HEK293 (cell line): ENCODE data around the gene PAPSS1.

Experiments used
- CTCF ChIA-PET: fragments of 350-600 bp; formaldehyde crosslinking; extraction: SDS; loops from one replicate; lab custom pipeline; 2021; ENCODE audit warnings: antibody characterized with exemption; lab: Yijun Ruan, JAX
- POLR2A ChIA-PET: fragments of 300-600 bp; formaldehyde crosslinking; extraction: SDS; loops from one replicate; lab custom pipeline; 2020; ENCODE audit warnings: antibody characterized with exemption, inconsistent platforms; lab: Yijun Ruan, JAX
- H3K27ac ChIP-seq: fragments of 200-500 bp; sonication (Bioruptor generic); 2 replicates; pipeline ENCODE4 v1.5.1; 2014; ENCODE audit warnings: low read depth, low read length, control low read depth, inconsistent platforms; ENCODE audit errors: extremely low read depth
- H3K36me3 ChIP-seq, 2 experiments: fragments of 200-500 bp in 1 of 2; sonication (Bioruptor generic) in 1 of 2; 1 replicate in 1 of 2; 2 replicates in 1 of 2; pipeline ENCODE4 v1.5.1; 2014 to 2017; ENCODE audit warnings: inconsistent platforms in 2 of 2, low read length in 2 of 2; ENCODE audit not compliant: control insufficient read depth in 2 of 2, insufficient read depth in 1 of 2
- H3K4me1 ChIP-seq: fragments of 200-500 bp; sonication (Bioruptor generic); 2 replicates; pipeline ENCODE4 v1.5.1; 2014; ENCODE audit warnings: mild to moderate bottlenecking, low read length, inconsistent platforms; ENCODE audit not compliant: control insufficient read depth, insufficient read depth
- H3K4me3 ChIP-seq: 2 replicates; pipeline ENCODE4 v1.5.1; 2011; ENCODE audit warnings: low read depth, mild to moderate bottlenecking, control low read depth, low read length, moderate library complexity
- H3K9me3 ChIP-seq: fragments of 200-500 bp; sonication (Bioruptor generic); 2 replicates; pipeline ENCODE4 v1.5.1; 2014; ENCODE audit warnings: low read depth, low read length, inconsistent platforms; ENCODE audit not compliant: control insufficient read depth, insufficient read depth
- HOXD13 ChIP-seq: sonication (generic); formaldehyde crosslinking; IDR thresholded peaks from 2 replicates; pipeline ENCODE4 v1.8.0; 2022; ENCODE audit warnings: missing genetic modification reagents, borderline replicate concordance
- PRDM10 ChIP-seq: fragments of 450-650 bp; formaldehyde crosslinking; IDR thresholded peaks from 2 replicates; pipeline ENCODE4 v1.5.1; 2016; ENCODE audit warnings: missing biosample characterization, missing genetic modification characterization
- REST ChIP-seq: fragments of 450-650 bp; formaldehyde crosslinking; IDR thresholded peaks from 2 replicates; pipeline ENCODE4 v1.5.1; 2016; ENCODE audit warnings: missing biosample characterization, missing genetic modification characterization
- SP7 ChIP-seq: fragments of 450-650 bp; formaldehyde crosslinking; IDR thresholded peaks from 2 replicates; pipeline ENCODE4 v1.5.1; 2016; ENCODE audit warnings: missing biosample characterization, missing genetic modification characterization
- ZNF114 ChIP-seq: fragments of 450-650 bp; formaldehyde crosslinking; IDR thresholded peaks from 2 replicates; pipeline ENCODE4 v1.5.0; 2017; ENCODE audit warnings: missing biosample characterization, missing genetic modification characterization
- ZNF146 ChIP-seq: fragments of 450-650 bp; formaldehyde crosslinking; IDR thresholded peaks from 2 replicates; pipeline ENCODE4 v1.5.1; 2016; ENCODE audit warnings: missing biosample characterization, missing genetic modification characterization
- ZNF148 ChIP-seq: fragments of 450-650 bp; formaldehyde crosslinking; IDR thresholded peaks from 2 replicates; pipeline ENCODE4 v1.5.0; 2017; ENCODE audit warnings: missing biosample characterization, missing genetic modification characterization, borderline replicate concordance
- ZNF214 ChIP-seq: fragments of 450-650 bp; formaldehyde crosslinking; IDR thresholded peaks from 2 replicates; pipeline ENCODE4 v1.5.1; 2017; ENCODE audit warnings: missing biosample characterization, mild to moderate bottlenecking, missing genetic modification characterization, borderline replicate concordance
- ZNF335 ChIP-seq: fragments of 450-650 bp; formaldehyde crosslinking; conservative IDR thresholded peaks from 2 replicates; pipeline ENCODE4 v1.5.1; 2016; ENCODE audit warnings: missing biosample characterization, missing genetic modification characterization
- ZNF394 ChIP-seq: fragments of 450-650 bp; formaldehyde crosslinking; IDR thresholded peaks from 2 replicates; pipeline ENCODE4 v1.5.1; 2016; ENCODE audit warnings: missing biosample characterization, missing genetic modification characterization, mild to moderate bottlenecking, moderate library complexity, borderline replicate concordance
- ZNF416 ChIP-seq: fragments of 450-650 bp; formaldehyde crosslinking; IDR thresholded peaks from 2 replicates; pipeline ENCODE4 v1.5.1; 2016; ENCODE audit warnings: missing biosample characterization, missing genetic modification characterization
- ZNF792 ChIP-seq: fragments of 450-650 bp; formaldehyde crosslinking; IDR thresholded peaks from 2 replicates; pipeline ENCODE4 v1.5.1; 2016; ENCODE audit warnings: missing biosample characterization, missing genetic modification characterization
- ZNF830 ChIP-seq: fragments of 450-650 bp; IDR thresholded peaks from 2 replicates; pipeline ENCODE4 v1.5.0; 2018; ENCODE audit warnings: missing biosample characterization, missing genetic modification characterization, low read depth, mild to moderate bottlenecking, moderate library complexity
- TF ChIP-seq, protein P1 (sequence below): fragments of 450-650 bp; formaldehyde crosslinking; IDR thresholded peaks from 2 replicates; pipeline ENCODE4 v1.5.1; 2016; ENCODE audit warnings: missing biosample characterization, missing genetic modification characterization

Gene PAPSS1

GRCh38 chr4:107721436-107722100 is 1.5 kb upstream of the PAPSS1 start (continued):
- TF ChIP-seq ZNF114 (tag by site-specific recombination) (no peak), ZNF416 (tag by site-specific recombination) (no peak), ZNF146 (tag by site-specific recombination) (no peak)
- TF ChIP-seq, all 188 proteins: peak for 0

- Histone ChIP-seq H3K4me3 (peak overlapping the region; percentile 91), H3K36me3 (no peaks in the 10 kb centered on the region), H3K4me1 (peaks cover 6% of the 10 kb centered on the region), H3K27ac (peak overlapping the region; percentile 62; the same call in 1 of the 2 replicates), H3K9me3 (no peaks in the 10 kb centered on the region)
- ChIA-PET POLR2A (interaction anchor here (1.0 to 1.6 kb wide), 3 partner anchors 11 to 23 kb away, joined by 4 to 9 read pairs (median 7); no protein-coding TSS in a partner anchor), CTCF (interaction anchor here (0.6 to 3.2 kb wide), 3 partner anchors 17 to 852 kb away, joined by 3 to 20 read pairs (median 4); no protein-coding TSS in a partner anchor)
- TF ChIP-seq ZNF394 (tag by site-specific recombination) (0 out of 2 replicates have a peak, but pooled peaks have one; percentile 9), SP7 (tag by site-specific recombination) (no peak), ZNF335 (tag by site-specific recombination) (peak; percentile 55), PRDM10 (peak; percentile 35), HOXD13 (CRISPR knock-in tag) (no peak), ZNF830 (no peak), ZNF214 (tag by site-specific recombination) (no peak), ZNF148 (tag by site-specific recombination) (no peak), REST (tag by site-specific recombination) (peak; percentile 62), ZNF792 (tag by site-specific recombination) (no peak)
- TF ChIP-seq, protein P1, sequence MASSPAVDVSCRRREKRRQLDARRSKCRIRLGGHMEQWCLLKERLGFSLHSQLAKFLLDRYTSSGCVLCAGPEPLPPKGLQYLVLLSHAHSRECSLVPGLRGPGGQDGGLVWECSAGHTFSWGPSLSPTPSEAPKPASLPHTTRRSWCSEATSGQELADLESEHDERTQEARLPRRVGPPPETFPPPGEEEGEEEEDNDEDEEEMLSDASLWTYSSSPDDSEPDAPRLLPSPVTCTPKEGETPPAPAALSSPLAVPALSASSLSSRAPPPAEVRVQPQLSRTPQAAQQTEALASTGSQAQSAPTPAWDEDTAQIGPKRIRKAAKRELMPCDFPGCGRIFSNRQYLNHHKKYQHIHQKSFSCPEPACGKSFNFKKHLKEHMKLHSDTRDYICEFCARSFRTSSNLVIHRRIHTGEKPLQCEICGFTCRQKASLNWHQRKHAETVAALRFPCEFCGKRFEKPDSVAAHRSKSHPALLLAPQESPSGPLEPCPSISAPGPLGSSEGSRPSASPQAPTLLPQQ (tag by site-specific recombination) = peak; percentile 33; the same call in 1 of the 2 replicates
Observed at GRCh38 chr4:107719207-107719921, 670 bp downstream of the PAPSS1 start.
